DND-41 (cell line): ENCODE measurements around the gene RRAGD.

Experiments
- EZH2 ChIP-seq: IDR thresholded peaks from 3 replicates; pipeline ENCODE4 v1.6.1; 2012; ENCODE audit warnings: borderline replicate concordance, low read depth, mild to moderate bottlenecking, moderate library complexity, low read length, inconsistent platforms; ENCODE audit not compliant: severe bottlenecking
- TF ChIP-seq, protein P1 (sequence below): IDR thresholded peaks from 2 replicates; pipeline ENCODE4 v1.5.1; 2012; ENCODE audit warnings: borderline replicate concordance, low read length, moderate library complexity, mild to moderate bottlenecking; ENCODE audit not compliant: poor library complexity, severe bottlenecking; ENCODE audit errors: extremely low read depth

DNA sequence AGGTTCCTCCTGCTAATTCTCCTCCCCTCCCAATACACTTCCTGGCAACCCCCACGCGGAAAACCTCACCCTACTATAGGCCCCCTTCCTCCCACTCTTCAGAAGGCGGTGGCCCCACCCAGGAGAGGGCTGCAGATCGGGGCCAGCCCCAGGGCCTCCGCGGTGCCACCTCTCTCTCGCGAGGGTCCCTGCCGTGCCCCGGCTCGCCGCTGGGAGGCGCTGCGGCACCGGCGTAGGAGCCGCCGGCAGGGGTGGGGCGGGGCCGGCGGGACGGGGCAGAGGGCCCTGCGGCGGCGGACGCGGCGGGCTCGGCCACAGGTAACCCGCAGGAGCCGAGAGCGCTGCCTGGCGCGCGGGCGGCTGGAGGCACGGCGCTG, 20.8 kb upstream of the RRAGD start, which contains the start of gene ANKRD6:
- TF ChIP-seq, protein P1, sequence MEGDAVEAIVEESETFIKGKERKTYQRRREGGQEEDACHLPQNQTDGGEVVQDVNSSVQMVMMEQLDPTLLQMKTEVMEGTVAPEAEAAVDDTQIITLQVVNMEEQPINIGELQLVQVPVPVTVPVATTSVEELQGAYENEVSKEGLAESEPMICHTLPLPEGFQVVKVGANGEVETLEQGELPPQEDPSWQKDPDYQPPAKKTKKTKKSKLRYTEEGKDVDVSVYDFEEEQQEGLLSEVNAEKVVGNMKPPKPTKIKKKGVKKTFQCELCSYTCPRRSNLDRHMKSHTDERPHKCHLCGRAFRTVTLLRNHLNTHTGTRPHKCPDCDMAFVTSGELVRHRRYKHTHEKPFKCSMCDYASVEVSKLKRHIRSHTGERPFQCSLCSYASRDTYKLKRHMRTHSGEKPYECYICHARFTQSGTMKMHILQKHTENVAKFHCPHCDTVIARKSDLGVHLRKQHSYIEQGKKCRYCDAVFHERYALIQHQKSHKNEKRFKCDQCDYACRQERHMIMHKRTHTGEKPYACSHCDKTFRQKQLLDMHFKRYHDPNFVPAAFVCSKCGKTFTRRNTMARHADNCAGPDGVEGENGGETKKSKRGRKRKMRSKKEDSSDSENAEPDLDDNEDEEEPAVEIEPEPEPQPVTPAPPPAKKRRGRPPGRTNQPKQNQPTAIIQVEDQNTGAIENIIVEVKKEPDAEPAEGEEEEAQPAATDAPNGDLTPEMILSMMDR = peak; percentile 78
- TF ChIP-seq EZH2 = no peak
